Tibial nerve (tissue), 4 donors: Measurements from ENCODE around the gene TWSG1. TPM values are rescaled to one million over a fixed set of nuclear protein-coding genes. Genes with fewer than 3 reads are reported as not detected.

ENCODE experiments used
- DNase-seq, 2 donors: peaks; one replicate each; pipeline ENCODE4 v3.0.0-alpha.2; 2019; ENCODE audit warnings: low spot score in 2 of 2
- H3K27ac ChIP-seq, 4 donors: fragments of 200-600 bp; sonication (generic) in 3 of 4; one replicate each; pipeline ENCODE4 v1.5.1; 2017 to 2019; ENCODE audit warnings: mild to moderate bottlenecking in 1 of 4
- H3K27me3 ChIP-seq, 2 donors: fragments of 200-600 bp; sonication (generic) in 1 of 2; one replicate each; pipeline versions ENCODE4 v1.5.1 to v1.6.0; 2017 to 2019
- H3K36me3 ChIP-seq, 3 donors: fragments of 200-600 bp; sonication (generic); one replicate each; pipeline ENCODE4 v1.5.1; 2018 to 2019
- H3K4me1 ChIP-seq, 4 donors: fragments of 200-600 bp; sonication (generic) in 3 of 4; one replicate each; pipeline ENCODE4 v1.5.1; 2017 to 2019
- H3K4me3 ChIP-seq, 4 donors: fragments of 200-600 bp; sonication (generic) in 3 of 4; one replicate each; pipeline ENCODE4 v1.5.1; 2017 to 2019; ENCODE audit warnings: mild to moderate bottlenecking in 1 of 4, moderate library complexity in 1 of 4
- H3K9me3 ChIP-seq, 4 donors: fragments of 200-600 bp; sonication (generic) in 3 of 4; one replicate each; pipeline ENCODE4 v1.5.1; 2017 to 2019
- EP300 ChIP-seq, 2 donors: sonication (generic); formaldehyde crosslinking; IDR thresholded peaks; one replicate each; pipeline ENCODE4 v1.6.1; 2017; ENCODE audit warnings: antibody characterized with exemption in 2 of 2, mild to moderate bottlenecking in 1 of 2
- POLR2A ChIP-seq, 2 donors: fragments of 450-650 bp; IDR thresholded peaks; one replicate each; pipeline ENCODE4 v1.6.1; 2017; ENCODE audit warnings: antibody characterized with exemption in 2 of 2, mild to moderate bottlenecking in 2 of 2, moderate library complexity in 2 of 2
- WGBS, 2 donors: methylation state at CpG; one replicate each; pipeline ENCODE4 v1.1.5; 2018; 5-methylcytosine and 5-hydroxymethylcytosine counted together
- total RNA-seq, 4 donors: library from RNA; depleted of rRNA; stranded (reverse); fragments of >200 nt; gene quantifications; one replicate each; pipeline ENCODE4 v1.1.0, GENCODE V29; 2016
- TF ChIP-seq, protein P1 (sequence below), 5 experiments: fragments of 200-600 bp in 3 of 5; fragments of 450-650 bp in 2 of 5; sonication (generic) in 3 of 5; IDR thresholded peaks; one replicate each; pipeline ENCODE4 v1.5.1; 2016 to 2019; ENCODE audit warnings: antibody characterized with exemption in 5 of 5, mild to moderate bottlenecking in 3 of 5, moderate library complexity in 2 of 5

Gene TWSG1
- total RNA-seq = 10 to 100 TPM; 33.3 to 64.9 (median 56.9) TPM

DNA sequence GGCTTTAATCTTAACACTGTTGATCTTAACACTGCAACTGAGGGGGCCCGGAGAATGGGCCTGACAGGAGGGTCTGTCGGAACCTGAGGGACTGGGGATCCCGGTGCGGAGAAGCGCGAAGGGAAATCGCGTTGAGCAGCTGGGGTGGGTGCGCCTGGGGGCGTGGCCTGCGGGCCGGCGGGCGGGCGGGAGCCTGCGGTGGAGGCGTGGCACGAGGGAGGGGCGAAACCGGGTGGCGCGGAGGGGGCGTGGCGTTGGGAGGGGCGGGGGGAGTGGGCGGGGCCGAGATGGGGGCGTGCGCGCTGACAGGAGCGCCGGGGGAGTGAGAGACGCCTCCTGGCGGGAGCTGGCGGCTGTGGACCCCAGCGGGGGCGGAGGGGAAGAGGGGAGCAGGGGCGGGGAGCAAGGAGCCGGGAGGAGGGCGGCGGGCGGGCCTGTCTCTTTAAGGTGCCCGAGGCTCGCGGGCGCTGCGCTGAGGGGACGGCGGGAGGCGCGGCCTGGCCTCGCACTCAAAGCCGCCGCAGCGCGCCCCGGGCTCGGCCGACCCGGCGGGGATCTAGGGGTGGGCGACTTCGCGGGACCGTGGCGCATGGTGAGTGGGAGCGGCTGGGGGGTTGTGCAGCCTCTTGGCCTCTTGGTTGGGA lies at the start of gene TWSG1:
TWSG1 (plus strand) TSS at position 445 of the 644 bp plus-strand sequence. CDS start 2,457 bp downstream, outside the sequence.
- Histone ChIP-seq H3K27me3 (no peaks in the 10 kb centered on the region), H3K27ac (peak within 1 kb of the TSS; percentile 53 to 92 (median 82)), H3K36me3 (peaks cover 0 to 18% (median 0%) of the 10 kb centered on the region in 3 donors), H3K9me3 (no peaks in the 10 kb centered on the region), H3K4me3 (peak within 1 kb of the TSS; percentile 72 to 81 (median 76)), H3K4me1 (peaks cover 0 to 28% (median 8%) of the 10 kb centered on the region in 4 donors)
- WGBS, 2 donors = 1% methylated on average over 47 of the region's 67 CpGs
- peak; percentile 36 to 67 for TF ChIP-seq POLR2A (IDR thresholded peaks at IDR 0.05)
- TF ChIP-seq EP300 (IDR thresholded peaks at IDR 0.05) = no peak
- TF ChIP-seq, protein P1, sequence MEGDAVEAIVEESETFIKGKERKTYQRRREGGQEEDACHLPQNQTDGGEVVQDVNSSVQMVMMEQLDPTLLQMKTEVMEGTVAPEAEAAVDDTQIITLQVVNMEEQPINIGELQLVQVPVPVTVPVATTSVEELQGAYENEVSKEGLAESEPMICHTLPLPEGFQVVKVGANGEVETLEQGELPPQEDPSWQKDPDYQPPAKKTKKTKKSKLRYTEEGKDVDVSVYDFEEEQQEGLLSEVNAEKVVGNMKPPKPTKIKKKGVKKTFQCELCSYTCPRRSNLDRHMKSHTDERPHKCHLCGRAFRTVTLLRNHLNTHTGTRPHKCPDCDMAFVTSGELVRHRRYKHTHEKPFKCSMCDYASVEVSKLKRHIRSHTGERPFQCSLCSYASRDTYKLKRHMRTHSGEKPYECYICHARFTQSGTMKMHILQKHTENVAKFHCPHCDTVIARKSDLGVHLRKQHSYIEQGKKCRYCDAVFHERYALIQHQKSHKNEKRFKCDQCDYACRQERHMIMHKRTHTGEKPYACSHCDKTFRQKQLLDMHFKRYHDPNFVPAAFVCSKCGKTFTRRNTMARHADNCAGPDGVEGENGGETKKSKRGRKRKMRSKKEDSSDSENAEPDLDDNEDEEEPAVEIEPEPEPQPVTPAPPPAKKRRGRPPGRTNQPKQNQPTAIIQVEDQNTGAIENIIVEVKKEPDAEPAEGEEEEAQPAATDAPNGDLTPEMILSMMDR (IDR thresholded peaks at IDR 0.05) = peak in 4 of 5 experiments; percentile 47 to 78 (median 59)
- DNase-seq = peak; percentile 82

DNA sequence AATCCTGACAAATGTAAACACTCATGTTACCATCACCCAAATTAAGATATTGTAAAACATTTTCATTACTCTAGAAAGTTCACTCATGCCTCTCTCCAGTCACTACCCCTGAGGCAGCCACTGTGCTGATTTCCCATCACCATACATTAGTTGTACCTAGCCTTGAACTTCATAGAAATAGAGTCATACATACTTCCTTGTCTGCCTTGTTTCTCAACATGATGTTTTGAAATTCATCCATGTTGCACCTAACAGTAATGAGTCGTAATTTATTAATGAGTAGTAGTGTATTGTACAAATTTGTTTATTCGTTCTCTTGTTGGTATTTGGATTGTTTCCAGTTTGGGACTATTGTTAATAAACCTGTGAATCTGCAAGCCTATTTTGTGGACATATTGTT lies 49.0 kb upstream of the TWSG1 start:
- Histone ChIP-seq H3K36me3 (peaks cover 0 to 14% (median 0%) of the 10 kb centered on the region in 3 donors), H3K27ac (no peak overlapping the region), H3K27me3 (no peaks in the 10 kb centered on the region), H3K4me3 (no peak overlapping the region), H3K4me1 (no peaks in the 10 kb centered on the region), H3K9me3 (peaks cover 0 to 2% (median 0%) of the 10 kb centered on the region in 4 donors)
- WGBS, 2 donors = 93 to 94% methylated on average over 2 of the region's 2 CpGs
- DNase-seq = no peak
- no peak for TF ChIP-seq EP300 (IDR thresholded peaks at IDR 0.05)
- TF ChIP-seq, protein P1 (IDR thresholded peaks at IDR 0.05) = no peak
- TF ChIP-seq POLR2A (IDR thresholded peaks at IDR 0.05) = no peak

DNA sequence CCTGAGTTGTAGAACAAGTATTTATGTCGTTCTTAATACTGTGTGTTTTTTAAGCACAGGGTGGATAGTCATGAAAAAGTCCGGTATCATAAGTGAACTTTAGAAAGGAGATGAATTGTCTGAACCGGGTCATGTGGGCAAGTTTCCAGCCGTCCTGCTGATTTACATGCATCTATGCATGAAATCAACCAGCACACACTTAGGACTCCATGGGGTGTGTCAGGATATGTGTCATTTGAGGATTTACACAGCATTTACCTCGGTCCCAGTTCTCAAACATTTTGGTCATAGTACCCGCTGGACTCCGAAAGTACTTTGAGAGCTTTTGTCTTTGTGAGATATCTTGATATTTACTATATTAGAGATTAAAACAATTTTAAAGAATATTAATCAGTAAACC lies 47.5 kb upstream of the TWSG1 start:
- no peaks in the 10 kb centered on the region for H3K4me1 ChIP-seq
- H3K36me3 ChIP-seq = peaks cover 0 to 6% (median 0%) of the 10 kb centered on the region in 3 donors
- peaks cover 0 to 3% (median 0%) of the 10 kb centered on the region in 4 donors for H3K9me3 ChIP-seq
- TF ChIP-seq, protein P1 (IDR thresholded peaks at IDR 0.05) = no peak
- TF ChIP-seq POLR2A (IDR thresholded peaks at IDR 0.05) (no peak), EP300 (IDR thresholded peaks at IDR 0.05) (no peak)
- H3K27ac ChIP-seq = no peak overlapping the region
- WGBS, 2 donors = 65 to 82% methylated on average over 7 of the region's 7 CpGs
- no peak overlapping the region for H3K4me3 ChIP-seq
- no peak for DNase-seq
- H3K27me3 ChIP-seq = no peaks in the 10 kb centered on the region

DNA sequence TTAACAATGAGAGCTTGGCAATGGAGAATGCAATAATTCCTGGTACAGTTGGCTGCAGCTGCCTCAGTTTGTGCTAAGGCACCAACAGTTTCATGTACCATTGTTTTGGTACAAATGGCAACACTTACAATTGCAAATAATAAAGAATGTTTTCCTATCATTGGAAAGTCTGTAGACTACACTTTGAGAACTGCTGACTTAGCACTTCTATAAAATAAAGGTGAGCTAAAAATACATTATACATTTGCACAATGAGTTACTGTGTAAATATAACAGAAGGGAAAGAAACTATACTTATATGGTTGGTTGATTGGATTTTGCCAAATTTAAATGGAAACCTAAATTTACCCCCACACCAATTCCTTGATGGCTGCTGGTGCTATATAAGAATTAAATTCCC lies 44.9 kb upstream of the TWSG1 start:
- Histone ChIP-seq H3K27me3 (no peaks in the 10 kb centered on the region), H3K36me3 (no peaks in the 10 kb centered on the region), H3K27ac (no peak overlapping the region), H3K4me3 (no peak overlapping the region), H3K9me3 (peaks cover 0 to 21% (median 0%) of the 10 kb centered on the region in 4 donors), H3K4me1 (no peaks in the 10 kb centered on the region)
- TF ChIP-seq EP300 (IDR thresholded peaks at IDR 0.05) (no peak), POLR2A (IDR thresholded peaks at IDR 0.05) (no peak)
- TF ChIP-seq, protein P1 (IDR thresholded peaks at IDR 0.05) = no peak
- DNase-seq = no peak

DNA sequence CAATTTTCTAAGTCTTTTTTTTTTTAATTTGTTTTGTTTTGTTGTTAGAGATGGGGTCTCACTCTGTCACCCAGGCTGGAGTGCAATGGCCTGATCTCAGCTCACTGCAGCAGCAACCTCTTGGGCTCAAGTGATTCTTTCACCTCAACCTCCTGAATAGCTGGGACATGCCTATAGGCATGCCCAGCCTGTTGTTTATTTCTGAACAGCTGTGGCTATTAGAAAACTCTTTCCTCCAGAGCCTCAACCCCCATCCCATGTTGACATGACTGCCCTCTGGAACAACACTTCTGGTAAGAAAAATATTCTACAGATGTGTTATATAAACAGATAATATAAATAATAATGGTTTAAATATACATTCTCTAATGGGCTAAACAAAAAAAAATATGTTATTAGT lies 44.4 kb upstream of the TWSG1 start:
- Histone ChIP-seq H3K27me3 (no peaks in the 10 kb centered on the region), H3K9me3 (peaks cover 0 to 24% (median 0%) of the 10 kb centered on the region in 4 donors), H3K4me3 (no peak overlapping the region), H3K4me1 (no peaks in the 10 kb centered on the region), H3K27ac (no peak overlapping the region), H3K36me3 (no peaks in the 10 kb centered on the region)
- TF ChIP-seq POLR2A (IDR thresholded peaks at IDR 0.05) = no peak
- no peak for DNase-seq
